Mesodermal cell (in vitro differentiated cells): Measurements from ENCODE around the gene MYH11.

ENCODE experiments used
- H3K27ac ChIP-seq: 2 replicates; pipeline ENCODE4 v1.7.0; 2013; ENCODE audit warnings: mild to moderate bottlenecking, low read depth, low read length, moderate library complexity; ENCODE audit not compliant: severe bottlenecking
- H3K36me3 ChIP-seq: 2 replicates; pipeline ENCODE4 v1.7.1; 2013; ENCODE audit warnings: mild to moderate bottlenecking, low read length, moderate library complexity; ENCODE audit not compliant: control insufficient read depth, insufficient read depth
- H3K4me1 ChIP-seq: one replicate; pipeline ENCODE4 v1.7.1; 2013; ENCODE audit warnings: mild to moderate bottlenecking, low read length; ENCODE audit not compliant: insufficient read depth, control insufficient read depth, poor library complexity, severe bottlenecking
- H3K4me3 ChIP-seq: 2 replicates; pipeline ENCODE4 v1.7.0; 2013; ENCODE audit warnings: low read length, control low read depth, mild to moderate bottlenecking; ENCODE audit not compliant: insufficient read depth, poor library complexity, severe bottlenecking; ENCODE audit errors: extremely low read depth
- H3K9me3 ChIP-seq: 2 replicates; pipeline ENCODE4 v1.7.1; 2013; ENCODE audit warnings: mild to moderate bottlenecking, low read length, moderate library complexity; ENCODE audit not compliant: control insufficient read depth
- WGBS, 2 experiments: methylation state at CpG; one replicate each; pipeline ENCODE4 v1.1.5; 2013; ENCODE audit warnings: missing lambda C conversion rate in 2 of 2; ENCODE audit not compliant: insufficient coverage in 2 of 2; 5-methylcytosine and 5-hydroxymethylcytosine counted together

The MYH11 gene

DNA sequence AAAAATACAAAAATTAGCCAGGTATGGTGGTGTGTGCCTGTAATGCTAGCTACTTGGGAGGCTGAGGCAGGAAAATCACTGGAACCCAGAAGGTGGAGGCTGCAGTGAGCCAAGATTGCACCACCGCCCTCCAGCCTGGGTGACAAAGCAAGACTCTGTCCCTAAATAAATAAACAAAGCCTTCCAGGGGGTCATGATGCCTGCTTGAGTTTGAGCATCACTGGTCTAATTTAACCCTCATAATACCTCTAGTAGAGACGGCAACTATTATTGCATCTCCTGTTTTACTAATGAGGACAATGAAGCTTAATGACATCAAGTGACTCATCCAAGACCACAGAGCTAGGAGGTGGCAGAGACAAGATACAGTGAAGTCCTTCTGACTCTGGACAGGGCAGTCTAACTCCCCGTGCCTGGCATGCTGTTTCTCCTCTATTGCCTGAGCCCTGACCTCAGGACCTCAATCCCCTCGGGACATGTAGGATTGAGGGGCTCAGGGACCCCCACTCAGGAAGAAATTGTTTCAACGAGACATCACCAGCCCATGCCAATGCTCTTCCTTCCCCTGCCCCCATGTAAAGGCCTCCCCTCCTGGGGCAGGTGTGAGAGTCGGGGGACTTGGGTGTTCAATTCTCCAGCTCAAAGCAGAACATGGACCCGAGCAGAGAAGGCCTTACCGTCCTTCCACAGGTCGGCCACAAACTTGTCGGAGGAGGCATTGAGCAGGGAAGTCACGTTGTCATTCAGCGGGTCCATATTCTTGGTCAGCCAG is 103.9 kb downstream of the MYH11 start:
- H3K4me3 ChIP-seq, result no peak overlapping the region
- no peak overlapping the region for H3K27ac ChIP-seq
- H3K36me3 ChIP-seq, result no peaks in the 10 kb centered on the region
- 89 to 94% methylated on average over 8 to 10 of the region's 12 CpGs for WGBS, 2 experiments
- H3K9me3 ChIP-seq, result no peaks in the 10 kb centered on the region
- H3K4me1 ChIP-seq, result no peaks in the 10 kb centered on the region

DNA sequence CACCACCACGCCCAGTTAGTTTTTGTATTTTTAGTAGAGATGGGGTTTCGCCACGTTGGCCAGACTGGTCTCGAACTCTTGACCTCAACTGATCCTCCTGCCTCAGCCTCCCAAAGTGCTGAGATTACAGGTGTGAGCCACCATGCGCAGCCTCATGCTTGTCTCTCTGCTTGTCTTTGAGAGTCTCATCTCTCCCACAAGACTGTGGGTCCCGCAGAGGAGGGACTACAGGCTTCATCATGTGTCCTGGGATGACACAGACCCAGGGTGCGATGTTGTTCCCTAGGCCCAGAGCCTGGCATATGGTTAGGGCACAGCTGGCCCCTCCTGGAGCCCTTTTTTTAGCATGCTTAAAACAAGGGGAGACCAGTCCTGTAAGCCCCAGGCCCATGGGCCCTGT is 104.9 kb downstream of the MYH11 start:
- Histone ChIP-seq H3K27ac (no peak overlapping the region), H3K9me3 (no peaks in the 10 kb centered on the region), H3K4me3 (no peak overlapping the region), H3K4me1 (no peaks in the 10 kb centered on the region), H3K36me3 (no peaks in the 10 kb centered on the region)
- WGBS, 2 experiments, result 86 to 95% methylated on average over 6 of the region's 7 CpGs

DNA sequence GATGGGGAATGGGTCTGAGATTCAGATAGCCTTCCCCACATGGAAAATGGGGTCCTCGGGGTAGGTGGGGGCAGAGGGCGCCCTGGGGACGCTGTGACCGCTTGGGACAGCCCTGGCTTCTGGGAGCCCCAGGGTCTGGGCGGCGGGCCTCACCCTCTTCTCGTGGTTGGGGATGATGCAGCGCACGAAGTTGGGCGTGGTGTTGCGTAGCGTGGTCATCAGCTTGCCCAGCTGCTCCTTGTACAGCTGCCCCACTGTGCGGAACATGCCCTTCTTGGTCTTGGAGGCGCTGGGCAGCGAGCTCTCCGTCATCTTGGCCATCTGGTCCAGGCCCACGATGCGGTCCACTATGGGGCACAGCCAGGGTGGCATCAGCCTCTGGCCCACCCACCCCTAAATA is 106.8 kb downstream of the MYH11 start:
- H3K4me3 ChIP-seq, result no peak overlapping the region
- H3K36me3 ChIP-seq, result no peaks in the 10 kb centered on the region
- no peaks in the 10 kb centered on the region for H3K4me1 ChIP-seq
- H3K27ac ChIP-seq, result no peak overlapping the region
- WGBS, 2 experiments, result 87 to 92% methylated on average over 18 of the region's 18 CpGs
- no peaks in the 10 kb centered on the region for H3K9me3 ChIP-seq

DNA sequence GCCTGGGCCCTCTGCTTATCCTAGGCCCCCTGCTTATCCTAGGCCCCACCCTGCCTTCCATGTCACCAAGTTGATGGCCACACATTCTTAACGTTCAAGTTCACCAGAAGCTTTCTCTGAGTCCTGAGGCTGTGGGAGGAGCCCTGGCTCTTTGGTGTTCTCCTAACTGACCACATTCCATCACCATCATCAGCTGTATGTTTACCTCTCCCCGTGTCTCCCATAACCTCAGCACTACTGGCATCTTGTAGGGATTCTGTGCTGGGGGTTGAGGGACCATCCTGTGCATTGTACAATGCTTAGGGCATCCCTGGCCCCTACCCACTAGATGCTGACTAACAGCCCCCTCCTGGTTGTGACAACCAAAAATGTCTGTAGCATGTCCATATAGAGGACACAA is 107.5 kb downstream of the MYH11 start:
- no peaks in the 10 kb centered on the region for H3K4me1 ChIP-seq
- no peaks in the 10 kb centered on the region for H3K9me3 ChIP-seq
- WGBS, 2 experiments, result 56% methylated on average over 1 of the region's 2 CpGs; no CpG with 5 or more reads in 1 of the 2 experiments
- no peak overlapping the region for H3K4me3 ChIP-seq
- no peak overlapping the region for H3K27ac ChIP-seq
- no peaks in the 10 kb centered on the region for H3K36me3 ChIP-seq

DNA sequence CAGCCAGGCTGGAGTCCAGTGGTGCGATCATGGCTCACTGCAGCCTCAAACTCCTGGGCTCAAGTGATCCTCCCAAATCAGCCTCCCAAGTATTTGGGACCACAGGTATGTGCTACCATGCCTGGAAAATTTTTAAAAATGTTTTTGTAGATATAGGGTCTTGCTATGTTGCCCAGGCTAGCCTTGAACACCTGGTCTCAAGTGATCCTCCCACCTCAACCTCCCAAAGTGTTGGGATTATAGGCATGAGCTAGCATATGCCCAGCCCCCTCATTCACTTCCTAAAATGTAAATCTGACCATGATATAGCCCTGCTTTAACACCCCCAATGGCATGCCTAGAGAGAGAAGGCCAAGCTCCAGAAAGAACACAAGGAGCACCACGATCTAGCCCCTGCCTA is 108.2 kb downstream of the MYH11 start:
- Histone ChIP-seq H3K27ac (no peak overlapping the region), H3K36me3 (no peaks in the 10 kb centered on the region), H3K9me3 (no peaks in the 10 kb centered on the region), H3K4me3 (no peak overlapping the region), H3K4me1 (no peaks in the 10 kb centered on the region)
- whole genome bisulfite sequencing, 2 experiments, result 86 to 100% methylated on average over 2 of the region's 2 CpGs

DNA sequence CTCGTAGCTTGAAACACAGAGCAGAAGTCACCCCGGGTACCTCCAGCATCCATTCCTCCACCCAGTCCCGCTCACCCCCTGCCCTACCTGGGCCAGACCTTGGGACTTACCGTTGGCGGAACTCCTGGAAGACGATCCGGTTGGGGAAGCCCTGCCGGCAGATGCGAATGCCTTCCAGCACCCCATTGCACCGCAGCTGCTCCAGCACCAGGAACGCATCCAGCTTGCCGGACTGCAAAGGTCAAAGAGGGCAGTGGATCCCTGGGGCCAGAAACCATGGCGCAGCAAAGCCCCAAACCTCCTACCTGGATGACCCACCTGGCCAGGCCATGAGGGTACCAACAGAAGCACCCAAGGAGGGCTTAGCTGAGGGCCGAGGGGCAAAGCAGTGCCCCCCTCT is 108.9 kb downstream of the MYH11 start:
- Histone ChIP-seq H3K9me3 (no peaks in the 10 kb centered on the region), H3K27ac (no peak overlapping the region), H3K4me3 (no peak overlapping the region), H3K4me1 (no peaks in the 10 kb centered on the region), H3K36me3 (no peaks in the 10 kb centered on the region)
- WGBS, 2 experiments, result 89 to 91% methylated on average over 8 to 12 of the region's 14 CpGs

DNA sequence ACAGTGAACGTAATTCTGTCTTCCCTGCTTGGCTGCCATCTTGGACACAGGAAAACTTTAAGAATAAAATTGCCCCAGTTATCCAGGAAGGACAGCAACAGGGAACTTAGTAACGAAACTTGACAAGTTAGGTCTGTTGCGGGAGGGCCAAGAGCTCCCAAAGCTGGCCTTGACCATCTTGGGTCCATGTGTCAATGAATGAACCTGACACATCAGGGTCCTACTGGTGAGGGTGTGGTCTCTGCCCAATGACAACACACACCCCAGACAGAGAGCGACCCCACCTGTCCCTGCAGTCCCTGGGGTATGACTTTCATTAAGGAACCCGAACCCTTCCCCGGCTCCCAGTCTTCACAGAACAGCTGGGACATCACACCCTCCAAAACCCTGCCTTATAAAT is 110.5 kb downstream of the MYH11 start:
- Histone ChIP-seq H3K4me1 (no peaks in the 10 kb centered on the region), H3K9me3 (no peaks in the 10 kb centered on the region), H3K27ac (no peak overlapping the region), H3K36me3 (no peaks in the 10 kb centered on the region), H3K4me3 (no peak overlapping the region)
- WGBS, 2 experiments, result 98 to 99% methylated on average over 5 of the region's 6 CpGs

DNA sequence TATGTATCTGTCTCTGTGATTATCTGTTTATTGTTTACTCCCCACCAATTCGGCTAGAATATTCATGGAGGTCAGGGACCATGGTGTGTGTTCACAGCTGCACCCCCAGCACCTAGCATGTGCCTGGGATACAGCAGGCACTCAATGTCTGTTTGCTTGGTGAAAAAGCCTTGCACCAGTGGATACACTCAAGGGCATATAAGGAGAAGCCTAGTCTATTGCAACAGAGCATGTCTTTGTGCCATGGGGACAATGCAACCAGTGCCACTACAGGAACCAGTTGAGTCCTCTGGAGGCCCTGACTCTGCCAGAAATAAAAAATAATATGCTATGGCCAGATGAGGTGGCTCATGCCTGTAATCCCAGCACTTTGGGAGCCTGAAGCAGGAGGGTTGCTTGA is 113.2 kb downstream of the MYH11 start:
- H3K9me3 ChIP-seq, result no peaks in the 10 kb centered on the region
- WGBS, 2 experiments, result 86% methylated on average over 1 of the region's 1 CpG; no CpG with 5 or more reads in 1 of the 2 experiments
- no peaks in the 10 kb centered on the region for H3K4me1 ChIP-seq
- no peaks in the 10 kb centered on the region for H3K36me3 ChIP-seq
- no peak overlapping the region for H3K27ac ChIP-seq
- H3K4me3 ChIP-seq, result no peak overlapping the region

DNA sequence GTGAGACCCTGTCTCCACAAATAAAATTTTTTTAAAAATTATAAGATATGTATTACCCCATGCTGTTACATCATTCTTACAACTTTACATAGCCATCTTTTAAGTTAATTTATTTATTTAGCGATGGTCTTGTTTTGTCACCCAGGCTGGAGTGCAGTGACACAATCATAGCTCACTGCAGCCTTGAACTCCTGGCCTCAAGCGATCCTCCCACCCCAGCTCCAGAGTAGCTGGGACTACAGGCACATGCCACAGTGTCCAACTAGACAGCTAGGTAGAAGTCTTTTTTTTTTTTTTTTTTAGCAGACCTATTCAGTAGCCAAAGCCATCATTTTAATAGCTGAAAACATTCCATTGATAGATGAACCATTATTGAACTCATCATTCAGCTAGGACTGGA is 114.1 kb downstream of the MYH11 start:
- H3K4me3 ChIP-seq, result no peak overlapping the region
- H3K36me3 ChIP-seq, result no peaks in the 10 kb centered on the region
- no peaks in the 10 kb centered on the region for H3K4me1 ChIP-seq
- H3K27ac ChIP-seq, result no peak overlapping the region
- WGBS, 2 experiments, result 100% methylated on average over 1 of the region's 2 CpGs
- H3K9me3 ChIP-seq, result no peaks in the 10 kb centered on the region

DNA sequence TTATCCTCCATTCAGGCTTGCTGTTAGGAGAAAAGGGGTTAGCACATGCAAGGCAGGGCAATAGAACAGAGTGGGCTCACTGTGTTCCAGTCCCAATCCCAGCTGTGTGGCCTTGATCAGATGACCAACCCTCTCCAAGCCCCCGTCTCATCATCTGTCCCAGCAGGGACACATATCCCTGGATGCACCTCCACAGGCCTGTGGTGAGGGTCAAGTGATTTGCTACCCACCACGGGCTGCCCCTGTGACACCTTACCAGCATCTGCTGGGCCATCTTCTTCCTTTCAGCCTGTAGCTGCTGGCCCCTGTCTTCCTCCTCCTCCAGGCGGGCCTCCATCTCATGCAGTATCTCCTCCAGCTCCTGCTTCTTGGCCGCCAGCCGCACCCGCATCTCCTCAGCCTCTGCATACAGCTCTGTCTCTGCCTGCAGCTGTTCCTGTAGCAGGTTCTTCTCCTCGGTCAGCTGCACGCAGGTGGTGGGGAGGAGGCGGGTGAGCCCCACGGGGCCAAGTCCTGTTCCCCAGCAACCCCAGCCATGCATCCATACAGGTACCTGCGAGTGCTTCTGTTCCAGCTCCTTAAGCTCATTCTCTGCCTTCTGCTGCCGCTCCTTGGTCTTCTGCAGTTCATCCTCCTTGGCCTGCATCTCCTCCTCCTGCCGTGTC is 115.5 kb downstream of the MYH11 start:
- H3K27ac ChIP-seq, result no peak overlapping the region
- no peak overlapping the region for H3K4me3 ChIP-seq
- H3K4me1 ChIP-seq, result no peaks in the 10 kb centered on the region
- no peaks in the 10 kb centered on the region for H3K36me3 ChIP-seq
- WGBS, 2 experiments, result 90 to 95% methylated on average over 10 to 12 of the region's 13 CpGs
- H3K9me3 ChIP-seq, result no peaks in the 10 kb centered on the region

DNA sequence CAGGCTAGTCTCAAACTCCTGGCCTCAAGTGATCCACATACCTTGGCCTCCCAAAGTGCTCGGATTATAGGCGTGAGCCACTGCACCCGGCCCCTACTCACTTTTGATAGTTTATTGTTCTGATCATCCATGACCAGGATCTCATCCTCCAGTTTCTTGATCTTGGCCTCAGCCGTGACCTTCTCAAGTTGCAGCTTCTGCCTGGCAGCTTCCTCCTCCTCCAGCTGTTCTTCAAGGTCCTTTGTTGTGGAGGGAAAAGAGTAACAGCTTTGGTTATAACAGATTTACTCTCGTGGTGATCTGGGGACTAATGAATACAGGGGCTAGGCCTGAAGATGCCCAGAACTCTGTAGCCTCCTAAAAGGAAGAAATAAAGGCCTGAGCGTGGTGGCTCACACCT is 116.9 kb downstream of the MYH11 start:
- Histone ChIP-seq H3K4me3 (no peak overlapping the region), H3K36me3 (no peaks in the 10 kb centered on the region), H3K9me3 (no peaks in the 10 kb centered on the region), H3K27ac (no peak overlapping the region), H3K4me1 (no peaks in the 10 kb centered on the region)
- WGBS, 2 experiments, result 88 to 91% methylated on average over 5 of the region's 6 CpGs
